Measurements from ENCODE around the gene CDAN1. TPM values are rescaled to one million over a fixed set of nuclear protein-coding genes. Genes with fewer than 3 reads are reported as not detected.

CDAN1 gene
- total RNA-seq, 2 experiments from 2014 or later: 20.9 to 21.0 TPM

DNA sequence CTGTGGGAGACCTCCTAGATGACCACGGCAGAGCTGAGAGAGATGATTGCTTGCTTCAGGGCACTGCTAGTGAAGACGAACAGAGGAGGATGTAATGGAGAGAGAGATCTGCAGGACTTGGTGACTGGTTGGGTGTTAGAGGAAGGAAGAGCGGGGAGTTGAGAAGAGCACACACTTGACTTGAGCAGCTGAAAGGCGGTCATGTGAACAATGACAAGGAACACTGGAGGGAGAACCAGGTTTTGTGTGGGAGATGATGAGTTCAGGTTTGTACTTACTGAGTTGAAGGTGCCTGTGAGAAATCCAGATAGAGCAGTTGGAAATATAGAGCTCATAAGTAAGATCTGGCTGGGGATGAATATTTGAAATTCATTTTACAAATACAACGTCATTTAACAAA, 40.3 kb downstream of the CDAN1 start:
- CTCF ChIA-PET: interaction anchor here (0.5 to 1.1 kb wide), 2 partner anchors 508 to 1526 kb away, joined by 3 to 5 read pairs; no protein-coding TSS in a partner anchor
- H3K27ac Mint-ChIP-seq: no peak overlapping the region
- POLR2A ChIA-PET: no interaction called here

DNA sequence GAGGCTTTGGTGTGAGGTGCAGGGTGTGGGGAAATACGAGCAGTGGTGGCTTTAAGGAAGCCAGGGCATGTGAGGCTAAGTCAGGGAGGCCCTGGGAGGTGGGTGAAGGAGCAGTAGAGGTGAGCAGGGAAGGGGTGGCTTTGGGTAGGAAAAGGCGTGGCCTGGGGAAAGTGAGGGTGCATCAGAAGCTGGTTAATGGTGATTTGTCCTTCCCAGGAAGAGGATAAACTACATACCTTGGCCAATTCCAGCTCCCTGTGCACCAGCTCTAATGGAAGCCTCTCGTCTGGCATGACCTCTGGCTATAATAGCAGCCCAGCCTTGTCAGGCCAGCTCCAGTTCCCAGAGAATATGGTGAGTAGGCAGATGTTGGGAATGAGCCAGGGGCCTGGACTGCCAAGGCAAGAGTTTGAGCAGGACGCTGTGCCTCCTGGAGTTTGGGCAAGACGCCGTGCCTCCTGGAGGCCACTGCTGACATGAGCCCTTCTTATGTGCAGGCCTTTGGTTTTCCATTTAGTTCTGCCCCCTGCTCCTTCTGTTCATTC, 41.3 kb downstream of the CDAN1 start:
- POLR2A ChIA-PET: no interaction called here
- CTCF ChIA-PET: interaction anchor here (0.7 to 1.1 kb wide), 3 partner anchors 10 to 509 kb away, joined by 3 to 5 read pairs (median 4); no protein-coding TSS in a partner anchor
- DNase-seq: no peak
- Mint-ChIP-seq H3K9me3 (no peaks in the 10 kb centered on the region), H3K36me3 (no peaks in the 10 kb centered on the region), H3K27ac (no peak overlapping the region), H3K4me3 (no peak overlapping the region), H3K4me1 (ENCODE audit: low read depth) (peaks cover 7% of the 10 kb centered on the region), H3K27me3 (no peaks in the 10 kb centered on the region)
- intact Hi-C loops (cut with micrococcal nuclease): no loop called here

More for the DNA sequence above, 40.3 kb downstream of the CDAN1 start:
- peaks cover 2% of the 10 kb centered on the region for H3K36me3 Mint-ChIP-seq
- H3K4me1 Mint-ChIP-seq (ENCODE audit: low read depth): peaks cover 1% of the 10 kb centered on the region
- H3K4me3 Mint-ChIP-seq: no peak overlapping the region
- no peaks in the 10 kb centered on the region for H3K9me3 Mint-ChIP-seq
- no peak for DNase-seq
- no peaks in the 10 kb centered on the region for H3K27me3 Mint-ChIP-seq
- intact Hi-C loops (cut with micrococcal nuclease): no loop called here

DNA sequence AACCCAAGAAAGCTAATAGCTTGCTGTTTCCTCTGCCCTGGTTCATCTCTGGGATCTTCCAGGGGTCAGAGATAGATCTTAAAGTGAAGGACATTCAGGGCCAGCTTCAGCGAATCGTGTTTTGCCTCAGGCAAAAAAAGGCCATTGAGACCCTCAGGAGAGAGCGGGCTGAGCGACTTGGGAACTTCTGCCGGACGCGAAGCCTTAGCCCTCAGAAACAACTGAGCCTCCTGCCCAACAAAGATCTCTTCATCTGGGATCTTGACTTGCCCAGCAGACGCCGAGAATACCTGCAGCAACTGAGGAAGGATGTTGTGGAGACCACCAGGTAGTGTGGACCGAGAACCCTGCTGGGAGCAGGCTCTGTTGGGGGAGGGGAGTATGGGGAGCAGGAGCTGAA, 42.5 kb downstream of the CDAN1 start:
- DNase-seq: no peak
- intact Hi-C loops (cut with micrococcal nuclease): no loop called here
- H3K27ac Mint-ChIP-seq: no peak overlapping the region
- H3K4me3 Mint-ChIP-seq: no peak overlapping the region
- no peaks in the 10 kb centered on the region for H3K27me3 Mint-ChIP-seq
- H3K9me3 Mint-ChIP-seq: no peaks in the 10 kb centered on the region
- peaks cover 7% of the 10 kb centered on the region for H3K4me1 Mint-ChIP-seq (ENCODE audit: low read depth)
- POLR2A ChIA-PET: no interaction called here
- CTCF ChIA-PET: no interaction called here
- H3K36me3 Mint-ChIP-seq: no peaks in the 10 kb centered on the region

DNA sequence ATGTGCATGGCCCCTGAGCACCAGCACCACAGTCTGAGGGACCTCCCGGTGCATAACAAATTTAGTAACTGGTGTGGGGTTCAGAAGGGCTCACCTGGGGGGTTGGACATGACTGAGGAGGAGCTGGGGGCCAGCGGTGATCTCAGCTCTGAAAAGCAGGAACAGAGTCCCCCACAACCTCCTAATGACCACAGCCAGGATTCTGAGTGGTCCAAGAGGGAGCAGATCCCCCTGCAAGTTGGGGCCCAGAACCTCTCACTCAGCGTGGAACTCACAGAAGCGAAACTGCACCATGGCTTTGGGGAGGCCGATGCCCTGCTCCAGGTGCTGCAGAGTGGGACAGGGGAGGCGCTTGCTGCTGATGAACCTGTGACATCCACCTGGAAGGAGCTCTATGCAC, 43.0 kb downstream of the CDAN1 start:
- Mint-ChIP-seq H3K4me3 (no peak overlapping the region), H3K27ac (no peak overlapping the region), H3K27me3 (no peaks in the 10 kb centered on the region), H3K9me3 (no peaks in the 10 kb centered on the region), H3K36me3 (no peaks in the 10 kb centered on the region), H3K4me1 (ENCODE audit: low read depth) (peaks cover 7% of the 10 kb centered on the region)
- intact Hi-C loops (cut with micrococcal nuclease): no loop called here
- ChIA-PET POLR2A (no interaction called here), CTCF (no interaction called here)
- DNase-seq: no peak

DNA sequence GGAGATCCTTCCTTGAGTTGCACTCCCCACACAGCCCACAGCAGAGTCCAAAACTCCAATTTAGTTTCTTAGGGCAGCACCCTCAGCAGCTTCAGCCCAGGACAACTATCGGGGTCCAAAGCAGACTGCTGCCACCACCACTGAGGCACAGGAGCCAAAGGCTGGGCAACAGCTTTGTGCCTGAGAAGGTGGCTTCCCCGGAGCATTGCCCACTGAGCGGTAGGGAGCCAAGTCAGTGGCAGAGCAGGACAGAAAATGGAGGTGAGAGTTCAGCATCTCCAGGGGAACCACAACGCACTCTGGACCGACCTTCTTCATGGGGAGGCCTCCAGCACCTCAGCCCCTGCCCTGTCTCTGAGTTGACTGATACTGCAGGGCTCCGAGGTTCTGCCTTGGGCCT, 43.4 kb downstream of the CDAN1 start:
- H3K27me3 Mint-ChIP-seq: no peaks in the 10 kb centered on the region
- ChIA-PET CTCF (interaction anchor here (0.6 kb wide), 1 partner anchor 778 kb away, joined by 3 read pairs; no protein-coding TSS in a partner anchor), POLR2A (no interaction called here)
- no peaks in the 10 kb centered on the region for H3K9me3 Mint-ChIP-seq
- peaks cover 7% of the 10 kb centered on the region for H3K4me1 Mint-ChIP-seq (ENCODE audit: low read depth)
- no peak overlapping the region for H3K4me3 Mint-ChIP-seq
- intact Hi-C loops (cut with micrococcal nuclease): no loop called here
- DNase-seq: no peak
- H3K36me3 Mint-ChIP-seq: no peaks in the 10 kb centered on the region
- H3K27ac Mint-ChIP-seq: no peak overlapping the region

DNA sequence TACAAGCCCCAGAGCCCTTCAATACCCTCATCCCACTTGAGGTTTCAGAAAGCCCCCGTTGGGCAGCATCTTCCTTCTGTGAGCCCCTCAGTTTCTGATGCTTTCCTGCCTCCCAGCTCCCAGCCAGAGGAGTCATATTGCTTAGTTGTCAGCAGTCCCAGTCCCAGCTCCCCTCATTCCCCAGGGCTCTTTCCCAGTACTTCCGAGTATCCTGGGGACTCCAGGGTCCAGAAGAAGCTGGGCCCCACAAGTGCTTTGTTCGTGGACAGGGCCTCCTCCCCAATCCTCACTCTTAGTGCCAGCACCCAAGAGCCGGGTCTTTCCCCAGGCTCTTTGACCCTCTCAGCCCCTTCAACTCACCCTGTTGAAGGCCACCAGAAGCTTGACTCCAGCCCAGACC, 43.9 kb downstream of the CDAN1 start:
- no peak overlapping the region for H3K4me3 Mint-ChIP-seq
- H3K27ac Mint-ChIP-seq: no peak overlapping the region
- CTCF ChIA-PET: interaction anchor here (0.6 kb wide), 1 partner anchor 778 kb away, joined by 3 read pairs; no protein-coding TSS in a partner anchor
- H3K4me1 Mint-ChIP-seq (ENCODE audit: low read depth): peaks cover 7% of the 10 kb centered on the region
- no peaks in the 10 kb centered on the region for H3K27me3 Mint-ChIP-seq
- no peaks in the 10 kb centered on the region for H3K36me3 Mint-ChIP-seq
- intact Hi-C loops (cut with micrococcal nuclease): no loop called here
- H3K9me3 Mint-ChIP-seq: no peaks in the 10 kb centered on the region
- POLR2A ChIA-PET: interaction anchor here (0.6 kb wide), 1 partner anchor 473 kb away, joined by 4 read pairs; no protein-coding TSS in a partner anchor
- no peak for DNase-seq

DNA sequence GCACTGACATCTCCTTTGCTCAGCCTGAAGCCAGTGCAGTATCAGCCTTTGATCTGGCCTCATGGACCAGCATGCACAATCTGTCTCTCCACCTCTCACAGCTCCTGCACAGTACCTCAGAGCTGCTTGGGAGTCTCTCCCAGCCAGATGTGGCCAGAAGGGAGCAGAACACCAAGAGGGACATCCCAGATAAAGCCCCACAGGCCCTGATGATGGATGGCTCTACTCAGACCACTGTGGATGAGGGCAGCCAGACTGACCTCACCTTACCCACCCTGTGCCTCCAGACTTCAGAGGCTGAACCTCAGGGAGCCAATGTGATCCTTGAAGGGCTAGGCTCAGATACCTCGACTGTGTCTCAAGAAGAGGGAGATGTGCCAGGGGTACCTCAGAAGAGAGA, 44.4 kb downstream of the CDAN1 start:
- ChIA-PET POLR2A (interaction anchor here (0.6 kb wide), 1 partner anchor 473 kb away, joined by 4 read pairs; no protein-coding TSS in a partner anchor), CTCF (no interaction called here)
- intact Hi-C loops (cut with micrococcal nuclease): no loop called here

DNA sequence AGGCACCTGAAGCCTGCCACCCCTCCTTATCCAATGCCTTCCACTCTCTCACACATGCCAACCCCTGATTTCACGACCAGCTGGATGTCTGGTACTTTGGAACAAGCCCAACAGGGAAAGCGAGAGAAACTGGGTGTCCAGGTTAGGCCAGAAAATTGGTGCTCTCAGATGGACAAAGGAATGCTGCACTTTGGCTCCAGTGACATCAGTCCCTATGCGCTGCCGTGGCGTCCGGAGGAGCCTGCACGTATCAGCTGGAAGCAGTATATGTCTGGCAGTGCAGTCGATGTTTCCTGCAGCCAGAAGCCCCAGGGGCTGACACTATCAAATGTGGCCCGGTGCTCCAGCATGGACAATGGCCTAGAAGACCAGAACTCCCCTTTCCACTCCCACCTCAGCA, 45.2 kb downstream of the CDAN1 start:
- Mint-ChIP-seq H3K4me3 (no peak overlapping the region), H3K4me1 (ENCODE audit: low read depth) (peaks cover 7% of the 10 kb centered on the region), H3K27ac (no peak overlapping the region), H3K27me3 (no peaks in the 10 kb centered on the region), H3K36me3 (no peaks in the 10 kb centered on the region), H3K9me3 (no peaks in the 10 kb centered on the region)
- intact Hi-C loops (cut with micrococcal nuclease): no loop called here
- ChIA-PET CTCF (no interaction called here), POLR2A (no interaction called here)
- no peak for DNase-seq

More for the DNA sequence above, 44.4 kb downstream of the CDAN1 start:
- Mint-ChIP-seq H3K27ac (no peak overlapping the region), H3K9me3 (no peaks in the 10 kb centered on the region), H3K36me3 (no peaks in the 10 kb centered on the region), H3K4me1 (ENCODE audit: low read depth) (peaks cover 7% of the 10 kb centered on the region), H3K27me3 (no peaks in the 10 kb centered on the region), H3K4me3 (no peak overlapping the region)
- no peak for DNase-seq

DNA sequence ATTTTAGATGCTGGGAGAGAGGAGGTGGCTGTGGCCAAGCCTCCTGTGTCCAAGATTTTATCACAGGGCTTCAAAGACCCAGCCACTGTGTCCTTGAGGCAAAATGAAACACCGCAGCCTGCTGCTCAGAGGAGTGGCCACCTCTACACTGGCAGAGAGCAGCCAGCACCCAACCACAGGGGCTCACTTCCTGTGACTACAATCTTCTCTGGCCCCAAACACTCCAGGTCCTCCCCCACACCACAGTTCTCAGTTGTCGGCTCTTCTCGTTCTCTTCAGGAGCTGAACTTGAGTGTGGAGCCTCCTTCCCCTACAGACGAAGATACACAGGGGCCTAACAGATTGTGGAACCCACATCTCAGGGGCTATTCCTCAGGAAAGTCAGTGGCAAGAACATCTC, 45.6 kb downstream of the CDAN1 start:
- Mint-ChIP-seq H3K27ac (no peak overlapping the region), H3K4me3 (no peak overlapping the region), H3K27me3 (no peaks in the 10 kb centered on the region), H3K9me3 (no peaks in the 10 kb centered on the region), H3K4me1 (ENCODE audit: low read depth) (peaks cover 7% of the 10 kb centered on the region), H3K36me3 (peaks cover 1% of the 10 kb centered on the region)
- intact Hi-C loops (cut with micrococcal nuclease): no loop called here
- POLR2A ChIA-PET: no interaction called here
- DNase-seq: peak; percentile 27
- CTCF ChIA-PET: no interaction called here

DNA sequence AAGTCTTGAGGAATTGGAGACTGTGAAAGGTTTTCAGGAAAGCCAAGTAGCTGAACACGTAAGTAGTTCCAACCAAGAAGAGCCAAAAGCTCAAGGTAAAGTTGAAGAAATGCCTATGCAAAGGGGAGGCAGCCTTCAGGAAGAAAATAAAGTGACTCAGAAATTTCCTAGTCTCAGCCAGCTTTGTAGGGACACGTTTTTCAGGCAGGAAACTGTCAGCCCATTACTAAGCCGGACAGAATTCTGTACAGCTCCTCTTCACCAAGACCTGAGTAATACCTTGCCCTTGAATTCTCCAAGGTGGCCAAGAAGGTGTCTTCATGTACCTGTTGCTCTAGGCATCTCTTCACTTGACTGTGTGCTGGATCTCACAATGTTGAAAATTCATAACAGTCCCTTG, 48.6 kb downstream of the CDAN1 start:
- Mint-ChIP-seq H3K4me1 (ENCODE audit: low read depth) (peaks cover 7% of the 10 kb centered on the region), H3K4me3 (no peak overlapping the region), H3K27ac (no peak overlapping the region), H3K9me3 (no peaks in the 10 kb centered on the region), H3K36me3 (peaks cover 1% of the 10 kb centered on the region), H3K27me3 (no peaks in the 10 kb centered on the region)
- ChIA-PET POLR2A (no interaction called here), CTCF (interaction anchor here (0.5 kb wide), 1 partner anchor 153 kb away, joined by 4 read pairs; no protein-coding TSS in a partner anchor)
- no peak for DNase-seq
- intact Hi-C loops (cut with micrococcal nuclease): no loop called here

DNA sequence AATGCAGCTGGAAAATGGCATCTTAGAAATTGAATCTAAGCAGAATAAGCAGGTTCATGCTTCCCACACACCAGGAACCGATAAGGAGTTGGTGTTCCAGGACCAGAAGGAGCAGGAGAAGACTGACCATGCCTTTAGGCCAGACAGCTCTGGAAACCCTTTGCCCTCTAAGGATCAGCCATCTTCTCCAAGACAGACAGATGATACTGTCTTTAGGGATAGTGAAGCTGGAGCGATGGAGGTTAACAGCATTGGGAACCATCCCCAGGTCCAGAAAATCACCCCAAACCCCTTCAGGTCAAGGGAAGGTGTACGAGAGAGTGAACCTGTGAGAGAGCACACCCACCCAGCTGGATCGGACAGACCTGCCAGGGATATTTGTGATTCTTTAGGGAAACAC, 49.2 kb downstream of the CDAN1 start:
- intact Hi-C loops (cut with micrococcal nuclease): no loop called here
- POLR2A ChIA-PET: no interaction called here
- H3K27ac Mint-ChIP-seq: no peak overlapping the region

DNA sequence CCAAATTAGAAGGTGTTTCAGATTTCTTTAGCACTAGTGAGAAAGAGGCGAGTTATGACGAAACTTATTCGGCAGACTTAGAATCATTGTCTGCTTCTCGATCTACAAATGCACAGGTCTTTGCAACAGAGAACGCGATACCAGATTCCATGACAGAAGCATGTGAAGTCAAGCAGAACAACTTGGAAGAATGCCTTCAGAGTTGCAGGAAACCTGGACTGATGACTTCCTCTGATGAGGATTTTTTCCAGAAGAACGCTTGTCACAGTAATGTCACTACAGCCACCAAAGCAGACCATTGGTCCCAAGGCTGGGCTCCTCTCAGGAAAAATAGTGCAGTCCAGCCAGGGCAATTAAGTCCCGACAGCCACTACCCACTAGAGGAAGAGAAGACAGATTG, 50.6 kb downstream of the CDAN1 start:
- peaks cover 3% of the 10 kb centered on the region for H3K4me1 Mint-ChIP-seq (ENCODE audit: low read depth)
- no peaks in the 10 kb centered on the region for H3K27me3 Mint-ChIP-seq
- no peak overlapping the region for H3K27ac Mint-ChIP-seq
- POLR2A ChIA-PET: no interaction called here
- no peaks in the 10 kb centered on the region for H3K9me3 Mint-ChIP-seq
- DNase-seq: no peak
- CTCF ChIA-PET: interaction anchor here (1.5 kb wide), 1 partner anchor 240 kb away, joined by 3 read pairs; no protein-coding TSS in a partner anchor
- peaks cover 1% of the 10 kb centered on the region for H3K36me3 Mint-ChIP-seq
- intact Hi-C loops (cut with micrococcal nuclease): no loop called here
- H3K4me3 Mint-ChIP-seq: no peak overlapping the region

More for the DNA sequence above, 49.2 kb downstream of the CDAN1 start:
- no peaks in the 10 kb centered on the region for H3K27me3 Mint-ChIP-seq
- CTCF ChIA-PET: interaction anchor here (0.5 to 1.5 kb wide), 2 partner anchors 153 to 239 kb away, joined by 3 to 4 read pairs; no protein-coding TSS in a partner anchor
- peaks cover 1% of the 10 kb centered on the region for H3K36me3 Mint-ChIP-seq
- H3K4me3 Mint-ChIP-seq: no peak overlapping the region
- DNase-seq: no peak
- peaks cover 7% of the 10 kb centered on the region for H3K4me1 Mint-ChIP-seq (ENCODE audit: low read depth)
- no peaks in the 10 kb centered on the region for H3K9me3 Mint-ChIP-seq

DNA sequence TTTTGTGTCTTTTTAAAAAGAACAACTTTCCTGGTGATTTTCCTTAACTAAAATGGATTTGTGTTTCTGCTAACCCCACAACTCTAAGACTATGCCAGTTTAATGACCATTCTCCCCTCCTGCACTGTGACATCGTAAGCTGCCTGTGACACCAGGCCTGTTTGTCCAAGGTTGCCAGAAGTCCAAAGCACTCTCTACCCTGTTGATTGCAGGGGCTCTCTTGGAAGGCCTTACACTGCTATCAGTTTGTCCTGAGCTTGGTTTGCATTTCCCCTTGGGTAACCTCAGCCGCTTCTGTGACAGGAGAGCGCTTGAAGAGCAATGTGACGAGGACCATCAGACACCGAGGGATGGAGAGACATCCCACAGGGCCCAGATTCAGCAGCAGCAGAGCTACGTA, 55.8 kb downstream of the CDAN1 start:
- peaks cover 7% of the 10 kb centered on the region for H3K4me1 Mint-ChIP-seq (ENCODE audit: low read depth)
- CTCF ChIA-PET: interaction anchor here (0.7 kb wide), 1 partner anchor 22 kb away, joined by 3 read pairs; no protein-coding TSS in a partner anchor

More for the DNA sequence above, 55.8 kb downstream of the CDAN1 start:
- intact Hi-C loops (cut with micrococcal nuclease): no loop called here
- POLR2A ChIA-PET: no interaction called here
- Mint-ChIP-seq H3K9me3 (no peaks in the 10 kb centered on the region), H3K4me3 (no peak overlapping the region), H3K27ac (no peak overlapping the region), H3K27me3 (no peaks in the 10 kb centered on the region), H3K36me3 (peaks cover 1% of the 10 kb centered on the region)
- no peak for DNase-seq
